Left lobe of liver (tissue), 2 donors: ENCODE results near the gene ARHGAP31. TPM values are rescaled to one million over a fixed set of nuclear protein-coding genes. Genes with fewer than 3 reads are reported as not detected.
"Not testable (repeated sequence)": the region's sequence is repeated elsewhere in the genome, so short reads cannot be mapped to it uniquely, and the experiment has no call there.

ENCODE experiments used
- ATAC-seq: fragments of 200-7000 bp; cut with Tn5 transposase; one replicate; pipeline ENCODE4 v1.9.1; 2020; ENCODE audit warnings: mild to moderate bottlenecking, moderate library complexity
- DNase-seq: peaks from one replicate; pipeline ENCODE4 v3.0.0-alpha.2; 2020; ENCODE audit warnings: low spot score
- total RNA-seq: library from RNA; stranded (reverse); gene quantifications from one replicate; pipeline ENCODE4 v1.2.1, GENCODE V29; 2021
- donor health status: DM: no; HTN: no; CAD: no; lungs with moderate emphysema.
- donor health status: DM: no; HTN: yes; CAD: no.

ARHGAP31 gene, protein sequence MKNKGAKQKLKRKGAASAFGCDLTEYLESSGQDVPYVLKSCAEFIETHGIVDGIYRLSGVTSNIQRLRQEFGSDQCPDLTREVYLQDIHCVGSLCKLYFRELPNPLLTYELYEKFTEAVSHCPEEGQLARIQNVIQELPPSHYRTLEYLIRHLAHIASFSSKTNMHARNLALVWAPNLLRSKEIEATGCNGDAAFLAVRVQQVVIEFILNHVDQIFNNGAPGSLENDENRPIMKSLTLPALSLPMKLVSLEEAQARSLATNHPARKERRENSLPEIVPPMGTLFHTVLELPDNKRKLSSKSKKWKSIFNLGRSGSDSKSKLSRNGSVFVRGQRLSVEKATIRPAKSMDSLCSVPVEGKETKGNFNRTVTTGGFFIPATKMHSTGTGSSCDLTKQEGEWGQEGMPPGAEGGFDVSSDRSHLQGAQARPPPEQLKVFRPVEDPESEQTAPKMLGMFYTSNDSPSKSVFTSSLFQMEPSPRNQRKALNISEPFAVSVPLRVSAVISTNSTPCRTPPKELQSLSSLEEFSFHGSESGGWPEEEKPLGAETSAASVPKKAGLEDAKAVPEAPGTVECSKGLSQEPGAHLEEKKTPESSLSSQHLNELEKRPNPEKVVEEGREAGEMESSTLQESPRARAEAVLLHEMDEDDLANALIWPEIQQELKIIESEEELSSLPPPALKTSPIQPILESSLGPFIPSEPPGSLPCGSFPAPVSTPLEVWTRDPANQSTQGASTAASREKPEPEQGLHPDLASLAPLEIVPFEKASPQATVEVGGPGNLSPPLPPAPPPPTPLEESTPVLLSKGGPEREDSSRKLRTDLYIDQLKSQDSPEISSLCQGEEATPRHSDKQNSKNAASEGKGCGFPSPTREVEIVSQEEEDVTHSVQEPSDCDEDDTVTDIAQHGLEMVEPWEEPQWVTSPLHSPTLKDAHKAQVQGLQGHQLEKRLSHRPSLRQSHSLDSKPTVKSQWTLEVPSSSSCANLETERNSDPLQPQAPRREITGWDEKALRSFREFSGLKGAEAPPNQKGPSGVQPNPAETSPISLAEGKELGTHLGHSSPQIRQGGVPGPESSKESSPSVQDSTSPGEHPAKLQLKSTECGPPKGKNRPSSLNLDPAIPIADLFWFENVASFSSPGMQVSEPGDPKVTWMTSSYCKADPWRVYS (N-terminal part only)
- total RNA-seq, result 2.9 TPM

DNA sequence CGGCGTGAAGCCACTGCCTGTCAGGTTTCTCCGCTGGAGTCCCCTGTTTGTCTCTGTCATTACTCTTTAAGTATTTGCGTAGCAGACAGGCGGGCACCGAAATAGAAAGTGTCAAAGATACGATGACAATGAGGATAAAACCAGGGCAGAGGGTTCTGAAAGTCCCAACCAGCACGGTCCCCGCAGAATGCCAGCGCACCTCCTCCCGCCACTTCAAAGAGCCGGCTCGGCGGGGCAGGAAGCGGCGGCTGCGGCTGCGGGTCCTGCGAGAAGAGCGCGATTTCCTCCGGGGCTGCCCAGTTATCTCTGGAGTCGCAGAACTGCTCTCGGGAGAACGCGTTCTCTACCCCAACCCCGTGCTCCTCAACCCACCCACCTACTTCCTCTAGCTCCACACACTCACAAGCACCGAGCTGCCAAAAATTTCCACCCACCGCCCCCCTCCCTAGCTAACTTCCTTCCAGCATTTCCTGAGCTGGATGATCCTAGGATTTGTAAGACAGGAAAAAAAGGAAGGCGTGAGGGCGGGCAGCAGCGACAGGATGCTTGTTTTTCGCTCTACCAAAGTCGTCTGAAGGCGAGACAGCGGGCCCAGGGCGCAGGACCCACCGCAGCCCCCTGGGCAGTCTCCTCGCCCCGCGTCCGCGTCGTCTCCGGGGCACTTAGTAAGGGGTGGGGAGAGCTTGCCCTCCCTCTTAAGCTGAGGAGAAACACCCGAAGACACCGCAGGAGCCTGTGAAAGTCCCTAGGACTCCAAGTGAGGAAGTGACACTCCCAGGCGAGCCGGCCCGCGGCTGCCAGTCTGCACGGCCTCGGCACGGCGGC lies at the start of gene ARHGAP31:
ARHGAP31 (plus strand) TSS at position 513 of the 825 bp plus-strand sequence. CDS start 522 bp downstream, outside the sequence.
- ATAC-seq (peak; percentile 84), DNase-seq (peak; percentile 60)

DNA sequence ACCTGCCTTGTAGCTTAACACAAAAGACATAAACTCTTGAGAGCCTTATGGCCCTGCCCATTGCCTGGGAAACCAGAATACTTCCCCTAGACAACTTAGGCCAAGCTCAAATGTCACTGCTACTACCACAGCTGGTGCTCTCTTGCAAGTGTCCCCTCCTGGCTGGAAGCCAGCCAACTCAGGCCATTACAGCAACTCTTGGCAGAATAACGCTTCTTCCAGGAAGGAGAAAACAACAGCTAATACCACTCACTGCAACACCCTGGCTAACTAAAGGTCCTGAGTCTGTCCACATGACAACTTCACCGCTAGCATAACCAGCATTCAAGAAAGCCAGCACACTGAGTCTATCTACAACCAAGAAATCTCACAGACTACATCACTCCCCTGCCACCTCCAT lies 48.4 kb upstream of the ARHGAP31 start:
- ATAC-seq, result no peak
- no peak for DNase-seq

DNA sequence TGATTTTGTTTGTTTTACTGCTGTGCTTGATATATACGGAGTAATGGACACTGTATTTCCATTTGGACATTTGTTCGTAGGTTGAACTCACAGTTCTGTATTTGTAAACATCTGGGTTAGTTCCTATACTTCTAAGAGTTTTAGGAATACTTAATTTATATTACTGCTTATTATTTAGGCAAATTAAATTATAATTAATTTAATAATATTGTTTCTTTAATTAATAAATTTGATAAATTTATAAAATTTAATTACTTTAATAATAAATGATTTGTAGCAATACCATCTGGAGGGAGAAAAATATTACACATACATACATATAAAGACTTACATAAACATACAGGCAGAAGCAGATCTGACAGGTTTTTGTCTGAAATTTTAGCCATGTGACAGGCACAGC lies 39.0 kb upstream of the ARHGAP31 start:
- DNase-seq, result no peak
- no peak for ATAC-seq

- no peak for ATAC-seq
- DNase-seq, result no peak
Observed at GRCh38 chr3:119257111-119257510, 37.1 kb upstream of the ARHGAP31 start.

- ATAC-seq (peak; percentile 17), DNase-seq (no peak)
Observed at GRCh38 chr3:119257654-119258410, 36.4 kb upstream of the ARHGAP31 start.

GRCh38 chr3:119258915-119259314 lies 35.3 kb upstream of the ARHGAP31 start:
- ATAC-seq, result peak; percentile 19
- no peak for DNase-seq

DNA sequence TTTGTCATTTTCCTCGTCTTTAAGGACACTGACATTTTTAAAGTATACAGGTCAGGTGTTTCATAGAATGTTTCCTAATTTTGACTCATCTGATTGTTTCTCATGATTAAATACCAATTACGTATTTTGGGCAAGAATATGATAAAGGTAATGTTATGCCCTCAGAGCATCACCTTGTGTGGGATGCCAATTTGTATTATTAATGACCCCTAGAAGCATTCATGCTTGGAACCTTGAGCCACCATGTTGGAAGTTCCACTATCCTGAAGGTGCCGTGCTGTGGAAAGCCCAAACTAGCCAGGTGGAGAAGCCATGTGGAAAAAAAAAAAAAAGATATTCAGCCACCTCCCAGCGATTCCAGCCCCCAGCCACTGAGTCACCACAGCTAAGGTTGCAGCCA lies 34.4 kb upstream of the ARHGAP31 start:
- ATAC-seq (no peak), DNase-seq (no peak)

GRCh38 chr3:119261055-119261454 lies 33.1 kb upstream of the ARHGAP31 start:
- ATAC-seq (no peak), DNase-seq (no peak)

DNA sequence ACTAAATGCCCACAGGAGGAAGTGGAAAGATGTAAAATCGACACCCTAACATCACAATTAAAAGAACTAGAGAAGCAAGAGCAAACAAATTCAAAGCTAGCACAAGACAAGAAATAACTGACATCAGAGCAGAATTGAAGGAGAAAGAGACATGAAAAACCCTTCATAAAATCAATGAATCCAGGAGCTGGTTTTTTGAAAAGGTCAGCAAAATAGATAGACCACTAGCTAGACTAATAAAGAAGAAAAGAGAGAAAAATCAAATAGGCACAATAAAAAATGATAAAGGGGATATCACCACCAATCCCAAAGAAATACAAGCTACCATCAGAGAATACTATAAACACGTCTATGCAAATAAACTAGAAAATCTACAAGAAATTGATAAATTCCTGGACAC lies 24.0 kb upstream of the ARHGAP31 start:
- DNase-seq, ATAC-seq: not testable (repeated sequence)

DNA sequence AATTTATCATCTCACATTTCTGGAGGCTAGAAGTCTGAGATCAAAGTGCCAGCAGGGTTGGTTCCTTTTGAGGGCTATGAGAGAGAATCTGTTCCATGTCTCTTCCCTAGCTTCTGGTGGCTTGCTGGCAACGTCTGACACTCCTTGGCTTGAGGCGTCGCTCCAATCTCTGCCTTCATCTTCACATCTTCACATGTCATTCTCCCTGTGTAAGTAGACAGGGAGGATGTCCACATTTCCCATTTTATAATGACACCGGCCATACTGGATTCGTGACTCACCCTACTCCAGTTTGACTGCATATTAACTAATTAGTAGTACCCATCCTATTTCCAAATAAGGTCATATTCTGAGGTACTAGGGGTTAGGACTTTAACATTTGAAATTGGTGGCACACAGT lies 17.5 kb upstream of the ARHGAP31 start:
- no peak for ATAC-seq
- no peak for DNase-seq

- peak; percentile 86 for ATAC-seq
Observed at GRCh38 chr3:119279101-119279554, 15.1 kb upstream of the ARHGAP31 start.

GRCh38 chr3:119279584-119280243 lies 14.5 kb upstream of the ARHGAP31 start:
- no peak for ATAC-seq

More at GRCh38 chr3:119279101-119279554, 15.1 kb upstream of the ARHGAP31 start:
- DNase-seq, result peak; percentile 65

DNA sequence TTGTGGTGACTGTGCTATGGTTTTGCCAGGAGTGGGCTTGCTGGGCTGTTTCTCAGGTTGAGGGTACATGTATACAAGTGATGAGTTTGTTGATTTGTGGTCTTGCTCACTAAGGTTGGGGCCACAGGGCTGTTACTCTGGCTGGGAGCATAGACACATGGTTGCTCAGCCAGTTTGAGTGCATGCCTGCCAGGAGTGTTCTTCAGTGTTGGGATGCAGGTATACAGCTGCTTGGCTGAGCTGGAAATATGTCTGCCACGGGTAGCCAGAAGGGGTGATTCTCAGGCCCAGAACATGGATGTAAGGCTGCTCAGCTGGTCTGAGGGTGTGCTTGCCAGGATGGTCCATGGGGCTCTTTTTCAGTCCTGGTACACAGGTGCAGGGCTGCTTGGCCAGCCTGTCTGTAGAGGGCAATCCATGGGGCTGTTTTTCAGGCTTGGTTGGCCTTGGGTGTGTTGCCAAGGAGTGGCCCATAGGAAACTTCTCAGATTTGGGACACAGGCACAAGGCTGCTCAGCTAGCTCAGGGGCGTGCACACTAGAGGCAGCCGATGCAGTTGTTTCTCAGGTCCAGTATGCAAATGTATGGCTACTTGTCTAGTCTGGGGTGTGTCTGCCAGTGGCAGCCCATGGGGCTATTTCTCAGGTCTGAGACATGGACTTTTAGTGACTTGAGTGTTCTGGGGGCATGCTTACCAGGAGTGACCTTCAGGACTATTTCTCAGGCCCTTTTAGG lies 5.3 kb upstream of the ARHGAP31 start:
- DNase-seq (no peak), ATAC-seq (no peak)

More at GRCh38 chr3:119279584-119280243, 14.5 kb upstream of the ARHGAP31 start:
- no peak for DNase-seq

- ATAC-seq (no peak), DNase-seq (no peak)
Observed at GRCh38 chr3:119289404-119289770, 4.8 kb upstream of the ARHGAP31 start.

- no peak for ATAC-seq
- DNase-seq, result no peak
Observed at GRCh38 chr3:119290613-119291012, 3.6 kb upstream of the ARHGAP31 start.

DNA sequence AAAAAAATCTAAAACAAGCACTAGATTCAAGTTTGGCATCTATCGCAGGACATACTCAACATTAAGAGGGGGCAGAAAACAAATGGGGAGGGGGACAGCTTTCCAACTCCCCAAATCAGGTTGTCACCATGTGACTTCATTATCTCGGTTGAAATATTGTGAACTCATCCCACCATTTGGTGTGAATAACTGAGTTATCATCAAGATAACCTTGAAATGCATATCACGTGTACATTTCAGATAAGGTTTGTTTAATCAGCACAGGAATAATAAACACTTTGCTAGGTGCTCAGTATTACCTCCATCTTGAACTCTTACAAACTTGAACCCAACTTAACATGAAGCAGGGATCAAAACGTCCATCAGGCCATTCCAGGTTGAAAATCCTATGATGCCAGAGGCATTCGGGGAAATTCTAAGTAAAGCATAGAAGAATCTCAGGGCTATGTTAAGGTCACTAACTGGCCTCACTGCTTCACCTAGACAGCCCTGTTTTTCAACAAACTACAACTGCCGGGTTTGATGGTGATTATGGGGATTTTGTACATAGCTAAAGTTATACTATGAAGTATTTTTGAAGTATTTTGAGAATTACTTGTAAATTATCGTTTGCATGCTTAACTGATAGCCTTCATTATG lies 3.0 kb upstream of the ARHGAP31 start:
- no peak for DNase-seq
- ATAC-seq, result no peak

DNA sequence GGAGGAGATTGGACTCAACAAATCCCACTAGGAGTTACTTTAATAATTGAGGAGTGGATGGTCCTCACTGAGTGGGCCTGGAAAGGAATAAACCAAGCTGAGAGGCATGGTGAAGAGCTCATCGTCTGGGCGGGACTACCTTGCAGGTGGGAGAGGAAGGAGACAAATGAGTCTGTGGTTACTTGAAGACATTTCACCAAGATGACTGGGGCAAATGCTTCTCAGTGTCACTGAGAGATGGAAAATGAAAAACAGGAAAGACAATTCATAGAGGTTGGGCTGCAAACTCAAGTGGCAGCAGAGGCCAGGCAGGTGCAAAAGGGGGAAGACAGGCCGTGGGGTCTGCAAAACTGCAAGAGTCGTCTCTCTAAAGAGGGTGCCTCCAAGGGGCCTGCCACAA lies 1.5 kb upstream of the ARHGAP31 start:
- DNase-seq, result no peak
- no peak for ATAC-seq
